GM18951 (cell line): ENCODE data around the gene SV2C.
"Not testable (repeated sequence)": the region's sequence is repeated elsewhere in the genome, so short reads cannot be mapped to it uniquely, and the experiment has no call there.

Experiments
- POLR2A ChIP-seq: IDR thresholded peaks from 4 replicates; pipeline ENCODE4 v1.6.1; 2011; ENCODE audit warnings: mild to moderate bottlenecking; ENCODE audit not compliant: insufficient read length, insufficient read depth; ENCODE audit errors: extremely low read depth
- in situ Hi-C: fragments of 300-500 bp; cut with MboI; formaldehyde crosslinking; loops from one replicate; pipeline ENCODE4 v1.12.0; 2022; ENCODE audit warnings: low sequenced_read_pairs, mixed read lengths, inconsistent platforms; ENCODE audit not compliant: unreplicated experiment

Gene SV2C

DNA sequence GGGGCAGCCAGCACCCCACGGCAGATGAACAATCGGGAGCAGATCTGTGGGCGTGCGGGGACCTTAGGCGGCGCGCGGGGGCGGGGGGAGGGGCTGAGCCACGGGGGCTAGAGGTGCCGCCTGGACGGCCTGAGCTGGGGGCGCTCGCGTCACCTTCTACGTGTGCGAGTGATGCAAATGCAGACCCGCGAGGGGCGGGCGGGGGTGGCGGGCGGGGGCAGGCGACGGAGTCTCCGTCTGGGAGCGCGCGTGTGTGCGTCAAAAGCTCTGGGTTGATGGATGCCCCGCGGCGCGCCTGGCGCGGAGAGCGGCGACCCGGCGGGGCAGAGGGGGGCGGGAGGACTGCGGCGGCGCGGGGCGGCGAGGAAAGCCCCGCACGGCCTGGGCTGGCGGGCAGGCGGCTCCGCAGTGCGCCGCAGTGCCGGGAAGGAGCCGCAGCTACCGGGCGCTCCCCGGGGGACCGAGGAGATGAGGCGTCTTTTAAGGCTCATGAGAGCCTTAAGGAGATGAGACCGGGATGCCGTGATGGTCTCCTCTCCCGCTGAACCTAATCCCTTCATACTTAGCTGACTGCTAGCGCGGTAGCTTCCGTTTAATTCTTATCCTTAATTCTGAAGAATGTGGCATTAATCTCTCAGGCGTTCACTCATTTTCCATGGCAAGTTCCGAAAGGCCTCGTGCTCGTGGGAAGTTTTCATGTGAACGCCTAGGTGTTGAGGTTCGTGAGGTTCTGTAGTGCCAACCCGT is 1.5 kb downstream of the SV2C start:
- no peak for TF ChIP-seq POLR2A
- in situ Hi-C loops, result no loop called here

DNA sequence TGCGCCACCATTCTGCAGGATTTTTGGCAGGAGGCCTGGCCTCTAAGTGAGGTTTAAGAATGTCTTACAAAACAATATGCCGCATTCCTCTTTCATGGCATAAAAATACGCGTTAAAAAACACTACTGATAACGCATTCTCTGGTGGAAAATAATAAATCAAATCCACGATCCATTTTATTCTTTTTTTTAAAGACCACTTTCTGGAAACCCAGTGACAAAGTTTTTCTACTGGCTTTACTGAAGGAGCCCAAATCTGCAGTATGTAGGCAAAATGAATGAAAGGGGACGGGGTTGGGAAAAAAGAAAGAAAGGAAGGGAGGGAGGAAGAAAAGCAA is 2.0 kb downstream of the SV2C start:
- in situ Hi-C loops, result no loop called here
- TF ChIP-seq POLR2A, result no peak

DNA sequence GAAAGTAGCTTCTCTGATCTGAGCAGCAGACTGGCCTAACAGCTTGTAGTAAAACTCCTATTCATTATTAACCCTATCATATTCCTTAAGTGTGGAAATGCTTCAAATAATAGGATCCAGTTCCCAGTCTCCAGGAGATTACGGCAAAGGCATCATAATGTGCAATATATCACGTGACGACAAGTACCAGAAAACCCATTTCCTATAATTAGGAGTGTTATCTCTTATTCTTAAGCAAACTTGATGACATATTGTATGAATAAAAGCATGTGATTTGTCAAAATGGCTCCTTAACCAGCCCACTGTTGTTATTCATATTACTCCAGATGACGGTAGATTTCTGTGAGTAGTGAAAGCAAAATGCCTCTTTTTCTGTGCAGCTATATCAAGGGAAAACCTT is 2.9 kb downstream of the SV2C start:
- in situ Hi-C loops, result no loop called here
- TF ChIP-seq POLR2A, result no peak

DNA sequence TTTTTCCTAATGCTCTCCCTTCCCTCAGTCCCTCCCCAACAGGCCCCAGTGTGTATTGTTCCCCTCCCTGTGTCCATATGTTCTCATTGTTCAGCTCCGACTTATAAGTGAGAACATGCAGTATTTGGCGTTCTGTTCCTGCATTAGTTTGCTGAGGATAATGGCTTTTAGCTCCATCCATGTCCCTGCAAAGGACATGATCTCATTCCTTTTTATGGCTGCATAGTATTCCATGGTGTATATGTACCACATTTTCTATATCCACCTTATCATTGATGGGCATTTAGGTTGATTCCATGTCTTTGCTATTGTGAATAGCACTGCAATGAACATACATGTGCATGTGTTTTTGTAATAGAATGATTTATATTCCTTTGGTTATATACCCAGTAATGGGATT is 6.0 kb downstream of the SV2C start:
- in situ Hi-C loops, result not testable (repeated sequence)

DNA sequence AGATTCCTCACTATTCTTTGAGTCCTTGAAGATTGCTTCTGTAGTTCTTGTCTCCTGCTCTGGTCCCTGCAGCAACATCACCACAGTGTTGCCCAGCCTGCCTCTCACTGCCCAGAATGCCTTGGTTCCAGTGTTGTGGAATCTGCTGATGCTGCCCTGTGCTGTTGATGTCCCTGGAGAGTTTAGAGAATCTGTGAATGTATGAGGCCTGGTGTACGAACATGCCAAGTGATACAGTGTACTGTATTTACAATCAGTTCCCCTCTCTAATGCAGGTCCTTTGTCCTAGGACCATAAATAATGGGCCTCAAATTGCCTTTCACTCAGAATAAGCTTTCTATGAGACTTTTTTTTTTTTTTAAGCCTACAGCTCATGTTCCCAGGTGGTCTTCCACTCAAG is 8.2 kb downstream of the SV2C start:
- in situ Hi-C loops, result no loop called here
- no peak for TF ChIP-seq POLR2A

DNA sequence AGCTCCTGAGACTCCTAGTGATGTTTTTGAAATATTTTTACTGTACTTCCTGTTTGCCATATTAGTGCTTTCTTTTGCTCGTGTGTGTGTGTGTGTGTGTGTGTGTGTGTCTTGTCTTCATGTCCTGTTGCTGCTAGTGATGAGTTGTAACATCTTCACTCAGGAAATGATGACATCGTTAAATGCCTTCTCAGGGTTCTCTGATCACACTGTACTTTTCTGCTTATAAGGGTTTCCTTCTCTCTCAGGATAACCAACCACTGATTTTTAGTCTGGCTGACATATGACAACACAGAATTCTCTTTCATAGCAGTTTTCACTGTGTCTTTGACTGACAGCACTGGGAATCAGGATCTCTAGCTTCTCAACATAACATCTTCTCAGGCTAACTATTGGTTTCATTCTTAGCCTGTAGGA is 16.1 kb downstream of the SV2C start:
- in situ Hi-C loops, result no loop called here
- no peak for TF ChIP-seq POLR2A

DNA sequence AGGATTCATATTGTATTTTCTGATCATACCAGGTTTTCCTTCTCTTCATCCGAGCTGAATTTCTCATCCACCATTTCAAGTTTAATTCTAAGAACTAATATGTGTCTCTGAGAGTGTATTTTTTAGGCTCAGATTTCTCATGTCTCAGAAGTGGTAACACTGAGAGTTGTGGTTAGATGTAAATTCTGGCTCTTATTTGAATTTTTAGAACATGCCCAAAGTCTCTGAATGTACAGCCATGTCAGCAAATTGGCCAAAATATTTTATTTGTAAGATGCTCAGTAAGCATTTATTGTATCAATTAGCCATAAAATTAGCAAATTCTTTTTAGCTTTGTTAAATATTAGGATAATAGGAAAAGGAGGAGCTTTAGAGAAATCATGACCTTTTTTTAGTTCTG is 16.6 kb downstream of the SV2C start:
- in situ Hi-C loops, result no loop called here
- no peak for TF ChIP-seq POLR2A

DNA sequence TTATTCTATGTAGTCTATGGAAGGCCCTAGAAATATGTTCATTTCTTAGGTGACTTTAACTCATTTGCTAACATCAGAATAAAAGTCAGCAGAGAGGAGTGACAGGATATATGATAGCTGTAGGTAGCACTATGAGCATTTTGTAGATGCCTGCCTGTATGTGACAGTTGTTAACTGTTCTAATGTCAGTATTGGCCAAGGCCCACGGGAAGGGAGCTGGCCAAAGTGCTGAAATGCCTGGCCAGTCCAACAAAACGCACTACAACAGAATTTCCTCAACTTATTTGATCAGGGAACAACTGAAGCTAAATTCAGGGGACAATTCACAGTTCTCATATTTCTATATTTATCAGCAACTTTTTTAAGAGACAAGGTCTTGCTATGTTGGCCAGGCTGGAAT is 20.8 kb downstream of the SV2C start:
- in situ Hi-C loops, result no loop called here
- no peak for TF ChIP-seq POLR2A

DNA sequence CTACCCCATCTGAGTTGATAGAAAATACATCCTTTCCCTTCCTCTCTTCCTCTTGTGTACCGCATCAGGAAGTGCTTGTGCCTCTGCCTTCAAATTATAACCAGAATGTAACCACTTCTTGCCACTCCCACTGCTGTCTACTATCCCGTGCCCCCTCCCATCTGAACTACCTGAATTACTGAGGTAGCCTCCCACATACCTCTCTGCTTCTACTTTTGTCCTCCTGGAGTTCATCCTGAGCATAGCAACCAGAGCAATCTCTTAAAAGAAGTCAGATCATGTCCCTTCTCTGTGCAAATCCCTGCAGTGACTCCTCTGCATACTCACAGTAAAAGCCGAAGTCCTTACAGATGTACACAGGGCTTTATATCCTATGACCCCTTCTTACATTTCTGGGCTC is 23.0 kb downstream of the SV2C start:
- in situ Hi-C loops, result no loop called here
- no peak for TF ChIP-seq POLR2A

DNA sequence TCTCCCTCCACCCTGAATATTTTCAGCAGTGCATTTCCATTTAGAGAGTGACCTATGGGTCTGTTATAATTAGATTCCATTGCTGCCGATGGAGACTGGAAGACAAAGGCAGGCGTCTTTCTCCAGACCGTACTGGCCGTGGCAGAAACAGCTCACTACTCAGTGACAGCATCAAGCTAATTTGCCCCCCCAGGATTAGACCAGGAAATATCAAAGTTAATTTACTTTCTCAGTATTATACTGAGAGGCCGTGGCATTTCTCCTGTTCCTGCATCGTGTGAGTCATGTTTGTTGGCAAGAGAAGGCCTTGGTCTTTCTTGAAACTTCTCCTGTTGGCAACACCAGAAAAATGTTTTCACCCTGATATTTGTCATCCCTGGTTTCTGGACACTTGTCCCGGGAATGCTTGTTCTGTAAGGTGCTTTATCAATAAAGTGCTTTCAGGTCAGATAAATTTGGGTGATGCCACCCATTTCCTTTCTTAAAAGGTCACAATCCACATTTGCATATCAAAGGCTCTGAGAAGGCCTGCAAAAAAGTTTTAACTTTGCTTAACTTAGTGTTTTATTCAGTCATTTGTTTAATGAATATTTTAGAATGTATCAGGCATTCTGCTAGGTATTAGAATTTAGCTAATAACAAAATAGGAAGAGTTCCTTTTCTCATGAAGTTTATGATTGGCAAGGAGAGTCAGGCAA is 28.4 kb downstream of the SV2C start:
- in situ Hi-C loops, result no loop called here
- no peak for TF ChIP-seq POLR2A

DNA sequence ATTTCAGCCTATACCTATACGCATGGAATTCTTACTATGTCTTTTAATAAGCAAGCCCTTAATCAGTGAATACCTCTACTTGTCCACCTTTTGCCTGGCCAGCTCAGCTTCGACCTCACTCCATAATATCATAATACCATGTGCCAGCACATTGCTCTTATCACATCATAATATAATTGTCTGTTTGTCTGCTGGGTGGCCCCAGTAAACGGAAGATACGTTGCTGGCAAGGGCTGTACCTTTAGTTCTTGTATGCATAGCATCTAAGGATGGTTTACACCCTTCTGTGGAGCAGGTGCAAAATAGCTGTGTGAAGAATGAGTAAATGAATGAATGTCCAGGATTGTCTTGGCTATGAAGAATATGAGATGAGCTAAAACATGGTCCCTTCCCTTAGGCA is 29.9 kb downstream of the SV2C start:
- in situ Hi-C loops, result no loop called here
- no peak for TF ChIP-seq POLR2A

DNA sequence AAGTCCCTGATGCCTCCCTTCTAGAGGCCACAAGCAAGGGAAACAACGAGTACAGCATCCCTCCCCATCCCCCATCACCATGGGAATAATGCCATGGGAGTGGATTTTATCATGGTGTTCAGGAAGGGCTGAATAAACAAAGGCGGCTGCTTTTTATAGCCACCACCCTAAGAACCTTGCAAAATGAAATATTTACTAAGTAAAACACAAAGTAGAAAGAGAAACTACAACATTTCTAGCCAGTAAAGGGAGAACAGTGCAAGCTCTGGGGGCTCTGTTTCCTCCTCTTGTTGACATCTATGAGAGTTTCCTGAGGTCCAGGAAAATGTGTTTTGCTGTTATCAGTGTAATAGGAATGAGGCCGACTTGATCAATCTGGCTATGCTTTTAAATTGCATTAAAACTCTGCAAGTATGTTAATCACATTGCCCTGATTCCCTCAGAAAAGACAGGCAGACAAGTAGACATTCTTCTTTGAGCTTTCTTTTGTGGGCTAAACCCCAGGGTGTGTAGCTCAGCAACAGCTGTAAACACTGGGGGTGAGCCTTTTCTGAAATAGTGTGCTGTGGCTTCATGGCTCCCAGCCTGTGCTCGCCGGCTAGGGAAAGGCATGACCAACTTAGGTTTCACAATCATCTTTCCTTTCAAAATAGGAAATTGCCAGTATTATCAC is 31.1 kb downstream of the SV2C start:
- in situ Hi-C loops, result no loop called here
- no peak for TF ChIP-seq POLR2A

DNA sequence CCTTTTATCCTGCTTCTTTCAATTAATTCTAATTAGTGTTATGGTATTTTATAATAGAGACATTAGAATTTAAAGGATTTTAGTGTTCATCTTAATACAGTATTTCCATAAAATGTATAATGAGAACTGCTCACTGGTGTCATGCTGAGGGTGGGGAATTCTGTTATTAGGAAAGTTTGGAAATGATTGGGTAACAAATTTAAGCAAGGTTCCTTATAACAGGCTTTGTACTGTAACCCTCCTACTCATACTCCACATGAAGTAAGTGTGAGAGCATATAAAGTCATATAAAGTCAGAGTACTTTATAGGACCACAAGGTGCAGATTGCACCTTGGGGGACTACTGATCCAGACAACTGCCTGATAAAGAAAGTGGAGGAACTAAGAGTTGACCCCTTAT is 42.2 kb downstream of the SV2C start:
- in situ Hi-C loops, result no loop called here
- TF ChIP-seq POLR2A, result no peak

DNA sequence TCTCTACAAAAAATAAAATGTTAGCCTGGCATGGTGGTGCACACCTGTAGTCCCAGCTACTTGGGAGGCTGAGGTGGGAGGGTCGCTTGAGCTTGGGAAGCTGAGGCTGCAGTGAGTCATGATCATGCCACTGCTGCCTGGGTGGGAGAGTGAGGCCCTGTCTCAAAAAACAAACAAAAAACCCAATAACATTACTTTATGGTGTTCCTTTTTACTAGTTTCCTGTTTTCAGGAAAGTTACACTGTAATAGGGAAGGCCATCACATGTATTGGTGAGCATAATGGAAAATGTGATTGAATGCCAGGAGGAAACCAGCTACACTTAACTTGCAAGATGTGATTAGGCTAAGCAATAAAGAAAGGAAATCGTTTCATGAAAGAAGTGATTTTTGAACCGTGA is 42.7 kb downstream of the SV2C start:
- in situ Hi-C loops, result no loop called here
- TF ChIP-seq POLR2A, result no peak
